ENCODE data around the gene PNPLA7.
A peak's percentile ranks its signal among the peaks of the same experiment; 100 is the strongest.

The PNPLA7 gene

GRCh38 chr9:137449931-137450538, 100.2 kb downstream of the PNPLA7 start:
- DNase-seq (ENCODE audit: low read depth), result peak; percentile 7

- DNase-seq (ENCODE audit: low read depth), result no peak
These were observed 100.9 kb downstream of the PNPLA7 start for GRCh38 chr9:137449081-137449844.

GRCh38 chr9:137448602-137448962, 101.6 kb downstream of the PNPLA7 start:
- no peak for DNase-seq (ENCODE audit: low read depth)

DNA sequence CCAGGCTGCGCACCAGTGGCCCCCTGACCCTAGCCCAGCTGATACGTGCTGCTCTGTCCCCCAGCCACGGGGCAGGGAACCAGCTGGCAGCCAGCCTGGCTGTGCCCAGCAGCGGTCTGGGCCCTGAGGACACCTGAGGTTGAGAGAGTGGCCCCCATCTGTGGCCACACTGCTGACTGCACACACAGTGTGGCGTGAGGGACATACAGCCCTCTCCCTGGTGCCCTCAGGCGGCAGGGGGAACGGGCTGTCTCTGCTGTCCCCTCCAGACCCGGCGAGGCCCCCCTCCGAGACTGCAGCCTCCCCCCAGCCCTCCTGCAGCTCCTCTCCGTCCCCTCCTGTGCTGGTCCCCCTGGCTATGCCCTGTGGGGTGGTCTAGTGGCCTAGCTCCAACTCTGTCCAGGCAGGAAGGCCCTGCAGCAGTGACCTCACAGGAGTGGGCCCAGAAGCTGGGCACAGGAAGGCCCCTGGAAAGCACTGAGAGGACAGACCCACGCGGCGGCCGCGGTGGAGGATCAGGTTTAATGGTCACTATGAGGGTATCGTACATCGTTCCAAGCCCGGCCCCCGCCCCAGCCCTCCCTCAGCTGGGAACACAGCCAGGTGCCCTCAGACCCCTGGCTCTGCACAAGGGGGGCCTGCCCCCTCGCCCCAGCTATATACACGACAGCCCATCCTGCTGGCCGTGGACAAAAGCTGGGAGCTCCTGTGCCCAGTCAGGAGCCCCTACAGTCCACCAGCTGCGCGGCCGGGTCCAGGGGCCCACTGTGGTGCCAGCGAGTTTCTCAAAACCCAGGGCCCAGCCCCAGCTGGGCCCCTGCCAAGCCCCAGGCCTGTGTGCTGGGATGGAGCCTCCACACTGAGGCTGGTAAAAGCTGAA, 102.2 kb downstream of the PNPLA7 start:
- DNase-seq (ENCODE audit: low read depth), result no peak

DNA sequence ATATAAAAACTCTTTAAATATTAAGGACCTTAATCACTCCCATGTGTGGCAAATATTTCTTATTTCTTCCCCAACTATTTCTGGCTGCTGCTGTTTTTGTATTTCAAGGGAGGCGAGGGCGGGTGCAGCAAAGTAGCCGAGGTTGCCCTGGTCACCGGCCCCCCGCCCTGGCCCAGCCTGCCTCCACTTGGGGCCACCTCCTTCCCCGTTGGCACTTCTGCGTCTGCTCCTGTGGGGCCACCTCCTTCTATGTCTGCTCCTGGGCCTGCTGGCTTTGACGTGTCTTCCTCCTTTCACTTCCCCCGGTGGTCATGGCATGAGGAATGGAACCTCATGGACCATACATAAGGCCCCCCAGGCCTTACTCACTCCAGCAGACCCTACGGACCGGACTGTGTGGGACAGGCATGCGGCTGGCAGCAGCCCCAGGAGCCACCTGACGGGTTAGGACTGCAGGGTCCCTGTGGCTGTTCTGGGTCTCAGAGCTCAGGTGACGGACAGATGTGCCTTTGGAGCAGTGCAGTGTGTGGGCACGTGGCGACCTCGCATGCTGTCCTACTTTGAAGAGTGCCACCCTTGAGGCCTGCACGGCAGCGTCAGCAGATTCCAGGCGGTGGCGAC, 103.2 kb downstream of the PNPLA7 start:
- DNase-seq (ENCODE audit: low read depth), result no peak

GRCh38 chr9:137445930-137446431, 104.2 kb downstream of the PNPLA7 start:
- DNase-seq (ENCODE audit: low read depth), result no peak

- DNase-seq (ENCODE audit: low read depth), result peak; percentile 68
These were observed 104.9 kb downstream of the PNPLA7 start for GRCh38 chr9:137445275-137445807.

DNA sequence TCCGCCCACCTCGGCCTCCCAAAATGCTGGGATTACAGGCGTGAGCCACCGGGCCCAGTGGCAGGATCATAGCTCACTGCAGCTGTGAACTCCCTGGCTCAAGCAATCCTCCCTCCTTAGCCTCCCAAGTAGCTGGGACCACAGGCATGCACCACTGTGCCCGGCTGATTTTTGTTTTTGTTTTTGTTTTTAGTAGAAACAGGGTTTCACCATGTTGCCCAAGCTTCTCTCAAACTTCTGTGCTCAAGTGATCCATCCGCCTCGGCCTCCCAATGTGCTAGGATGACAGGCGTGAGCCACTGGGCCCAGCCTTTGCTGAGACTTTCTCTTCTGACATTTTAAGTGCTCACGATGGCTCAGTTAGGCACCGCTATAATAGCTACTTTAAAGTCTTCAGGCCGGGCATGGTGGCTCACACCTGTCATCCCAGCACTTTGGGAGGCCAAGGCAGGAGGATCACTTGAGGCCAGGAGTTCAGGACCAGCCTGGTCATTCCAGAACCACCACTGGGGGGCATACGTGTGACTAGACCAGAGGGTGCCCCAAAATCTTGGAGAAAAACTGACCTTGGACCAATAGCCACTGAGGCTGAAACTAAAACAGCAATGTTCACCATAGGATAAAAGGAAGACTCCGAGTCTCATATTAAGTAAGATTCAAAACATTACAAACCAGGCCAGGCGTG, 106.0 kb downstream of the PNPLA7 start:
- DNase-seq (ENCODE audit: low read depth), result no peak

DNA sequence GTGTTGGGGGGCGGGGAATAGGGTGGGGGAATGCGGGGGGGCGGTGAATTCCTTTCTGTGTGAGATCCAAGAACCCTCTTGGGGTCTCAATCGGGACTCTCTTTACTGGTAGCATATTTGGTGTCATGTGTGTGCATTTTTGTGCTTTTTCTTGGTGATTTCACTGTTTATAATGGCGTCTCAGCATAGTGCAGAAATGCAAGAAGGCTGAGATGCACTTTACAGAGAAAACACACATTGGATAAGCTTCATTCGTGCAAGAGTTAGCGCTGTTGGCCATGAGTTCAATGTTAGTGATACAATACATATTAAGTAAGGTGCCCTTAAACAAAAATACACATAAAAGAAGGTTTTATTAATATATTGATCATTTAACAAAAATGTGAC, 108.3 kb downstream of the PNPLA7 start:
- DNase-seq (ENCODE audit: low read depth), result no peak

- no peak for DNase-seq (ENCODE audit: low read depth)
These were observed 108.8 kb downstream of the PNPLA7 start, which contains the start of gene ENTPD8 for GRCh38 chr9:137441289-137441934. Gene ENTPD8, minus strand, starts transcription at chr9:137441357. Its CDS starts 3,072 bp downstream, at chr9:137438285.

GRCh38 chr9:137439158-137439714, 111.0 kb downstream of the PNPLA7 start:
- DNase-seq (ENCODE audit: low read depth), result no peak

- DNase-seq (ENCODE audit: low read depth), result no peak
These were observed 111.5 kb downstream of the PNPLA7 start for GRCh38 chr9:137438591-137439157.

- no peak for DNase-seq (ENCODE audit: low read depth)
These were observed 112.3 kb downstream of the PNPLA7 start for GRCh38 chr9:137437691-137438590.

- no peak for DNase-seq (ENCODE audit: low read depth)
These were observed 113.2 kb downstream of the PNPLA7 start for GRCh38 chr9:137436761-137437600.

- DNase-seq (ENCODE audit: low read depth), result peak; percentile 78
These were observed 114.0 kb downstream of the PNPLA7 start for GRCh38 chr9:137435980-137436760.

GRCh38 chr9:137435381-137435891, 114.8 kb downstream of the PNPLA7 start:
- no peak for DNase-seq (ENCODE audit: low read depth)
